HG03064 (cell line): ENCODE measurements around the gene NTN3.
A peak's percentile ranks its signal among the peaks of the same experiment; 100 is the strongest.
"Not testable (repeated sequence)": the region's sequence is repeated elsewhere in the genome, so short reads cannot be mapped to it uniquely, and the experiment has no call there.

Source experiments
- ATAC-seq: cut with Tn5 transposase; IDR thresholded peaks from one replicate; pipeline ENCODE4 v1.9.1; 2021; ENCODE audit warnings: low read depth; ENCODE audit not compliant: unreplicated experiment

NTN3 gene

GRCh38 chr16:2439598-2439997 lies 31.5 kb upstream of the NTN3 start:
- ATAC-seq, result no peak

- ATAC-seq, result not testable (repeated sequence)
Measured at GRCh38 chr16:2441143-2441804, 29.8 kb upstream of the NTN3 start.

- no peak for ATAC-seq
Measured at GRCh38 chr16:2443555-2443954, 27.5 kb upstream of the NTN3 start.

- ATAC-seq, result no peak
Measured at GRCh38 chr16:2447920-2448583, 23.0 kb upstream of the NTN3 start.

- ATAC-seq, result no peak
Measured at GRCh38 chr16:2449118-2449517, 22.0 kb upstream of the NTN3 start.

- ATAC-seq, result no peak
Measured at GRCh38 chr16:2450535-2450934, 20.6 kb upstream of the NTN3 start.

GRCh38 chr16:2450975-2451381 lies 20.1 kb upstream of the NTN3 start:
- no peak for ATAC-seq

GRCh38 chr16:2451851-2452320 lies 19.2 kb upstream of the NTN3 start:
- ATAC-seq, result no peak

GRCh38 chr16:2452650-2453049 lies 18.4 kb upstream of the NTN3 start:
- no peak for ATAC-seq

- no peak for ATAC-seq
Measured at GRCh38 chr16:2455081-2455845, 15.8 kb upstream of the NTN3 start.

GRCh38 chr16:2456551-2457153 lies 14.4 kb upstream of the NTN3 start:
- no peak for ATAC-seq

GRCh38 chr16:2457267-2457666 lies 13.8 kb upstream of the NTN3 start:
- no peak for ATAC-seq

- no peak for ATAC-seq
Measured at GRCh38 chr16:2457946-2458345, 13.2 kb upstream of the NTN3 start.

GRCh38 chr16:2458887-2459646 lies 12.0 kb upstream of the NTN3 start:
- ATAC-seq, result no peak

- peak; percentile 72 for ATAC-seq
Measured at GRCh38 chr16:2459647-2460390, 11.3 kb upstream of the NTN3 start, which contains the start of gene TEDC2. Gene TEDC2, plus strand, starts transcription at chr16:2460109. Its CDS starts 36 bp downstream, at chr16:2460145.

GRCh38 chr16:2460391-2460713 lies 10.7 kb upstream of the NTN3 start:
- peak; percentile 13 for ATAC-seq

- no peak for ATAC-seq
Measured at GRCh38 chr16:2460916-2461315, 10.2 kb upstream of the NTN3 start.

- ATAC-seq, result no peak
Measured at GRCh38 chr16:2462031-2462866, 8.8 kb upstream of the NTN3 start.

- ATAC-seq, result no peak
Measured at GRCh38 chr16:2464333-2464732, 6.8 kb upstream of the NTN3 start.
